GM13977 (cell line): ENCODE results near the gene MNX1.
A peak's percentile ranks its signal among the peaks of the same experiment; 100 is the strongest.

Experiments used
- DNase-seq: peaks from one replicate; pipeline ENCODE4 v3.0.0; 2012; ENCODE audit warnings: low spot score
- in situ Hi-C: fragments of 300-500 bp; cut with MboI; formaldehyde crosslinking; loops from one replicate; pipeline ENCODE4 v1.12.0; 2022; ENCODE audit warnings: low sequenced_read_pairs, low pct_unique_long_range_greater_than_20kb, mixed read lengths, inconsistent platforms; ENCODE audit not compliant: unreplicated experiment
- TF ChIP-seq, protein P1 (sequence below): IDR thresholded peaks from 2 replicates; pipeline ENCODE4 v1.5.1; 2012; ENCODE audit warnings: mild to moderate bottlenecking, control low read depth; ENCODE audit not compliant: insufficient read depth; ENCODE audit errors: extremely low read depth, missing control alignments

The MNX1 gene

GRCh38 chr7:157021071-157021870 is 10.8 kb upstream of the MNX1 start:
- TF ChIP-seq, protein P1, sequence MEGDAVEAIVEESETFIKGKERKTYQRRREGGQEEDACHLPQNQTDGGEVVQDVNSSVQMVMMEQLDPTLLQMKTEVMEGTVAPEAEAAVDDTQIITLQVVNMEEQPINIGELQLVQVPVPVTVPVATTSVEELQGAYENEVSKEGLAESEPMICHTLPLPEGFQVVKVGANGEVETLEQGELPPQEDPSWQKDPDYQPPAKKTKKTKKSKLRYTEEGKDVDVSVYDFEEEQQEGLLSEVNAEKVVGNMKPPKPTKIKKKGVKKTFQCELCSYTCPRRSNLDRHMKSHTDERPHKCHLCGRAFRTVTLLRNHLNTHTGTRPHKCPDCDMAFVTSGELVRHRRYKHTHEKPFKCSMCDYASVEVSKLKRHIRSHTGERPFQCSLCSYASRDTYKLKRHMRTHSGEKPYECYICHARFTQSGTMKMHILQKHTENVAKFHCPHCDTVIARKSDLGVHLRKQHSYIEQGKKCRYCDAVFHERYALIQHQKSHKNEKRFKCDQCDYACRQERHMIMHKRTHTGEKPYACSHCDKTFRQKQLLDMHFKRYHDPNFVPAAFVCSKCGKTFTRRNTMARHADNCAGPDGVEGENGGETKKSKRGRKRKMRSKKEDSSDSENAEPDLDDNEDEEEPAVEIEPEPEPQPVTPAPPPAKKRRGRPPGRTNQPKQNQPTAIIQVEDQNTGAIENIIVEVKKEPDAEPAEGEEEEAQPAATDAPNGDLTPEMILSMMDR, result no peak
- DNase-seq, result no peak
- in situ Hi-C loops, result loop anchor here (25.0 kb wide), 2 partner anchors 1234 to 1559 kb away; partner anchors contain the start of gene EN2

DNA sequence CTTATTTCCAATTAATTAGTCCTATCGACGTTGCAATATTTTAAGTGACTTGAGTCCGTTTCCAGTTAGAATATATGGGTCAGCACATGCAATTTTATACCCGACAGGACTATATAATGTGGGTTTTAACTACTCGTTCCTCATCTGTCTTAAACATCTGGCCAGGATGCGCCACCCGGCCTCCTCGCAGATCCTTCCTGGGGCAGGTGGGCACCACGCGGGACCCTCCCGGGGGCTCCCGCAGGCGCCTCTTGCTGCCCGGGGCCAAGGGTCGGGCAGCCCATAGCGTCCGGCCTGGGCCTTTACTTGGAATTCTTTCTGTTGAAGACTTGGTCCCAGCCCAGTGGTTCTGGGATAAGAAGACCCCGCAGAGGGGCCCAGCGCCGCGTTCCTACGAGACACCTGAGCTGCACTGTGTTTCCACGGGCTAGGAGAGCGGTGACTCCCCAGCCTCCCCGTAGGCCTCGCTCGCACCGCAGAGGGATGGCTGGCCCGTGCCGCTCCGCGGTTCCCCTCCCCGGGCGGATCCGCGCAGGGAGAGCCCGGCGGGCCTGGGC is 10.1 kb upstream of the MNX1 start:
- no peak for DNase-seq
- in situ Hi-C loops, result loop anchor here (25.0 kb wide), 2 partner anchors 1233 to 1558 kb away; partner anchors contain the start of gene EN2
- TF ChIP-seq, protein P1, result no peak

DNA sequence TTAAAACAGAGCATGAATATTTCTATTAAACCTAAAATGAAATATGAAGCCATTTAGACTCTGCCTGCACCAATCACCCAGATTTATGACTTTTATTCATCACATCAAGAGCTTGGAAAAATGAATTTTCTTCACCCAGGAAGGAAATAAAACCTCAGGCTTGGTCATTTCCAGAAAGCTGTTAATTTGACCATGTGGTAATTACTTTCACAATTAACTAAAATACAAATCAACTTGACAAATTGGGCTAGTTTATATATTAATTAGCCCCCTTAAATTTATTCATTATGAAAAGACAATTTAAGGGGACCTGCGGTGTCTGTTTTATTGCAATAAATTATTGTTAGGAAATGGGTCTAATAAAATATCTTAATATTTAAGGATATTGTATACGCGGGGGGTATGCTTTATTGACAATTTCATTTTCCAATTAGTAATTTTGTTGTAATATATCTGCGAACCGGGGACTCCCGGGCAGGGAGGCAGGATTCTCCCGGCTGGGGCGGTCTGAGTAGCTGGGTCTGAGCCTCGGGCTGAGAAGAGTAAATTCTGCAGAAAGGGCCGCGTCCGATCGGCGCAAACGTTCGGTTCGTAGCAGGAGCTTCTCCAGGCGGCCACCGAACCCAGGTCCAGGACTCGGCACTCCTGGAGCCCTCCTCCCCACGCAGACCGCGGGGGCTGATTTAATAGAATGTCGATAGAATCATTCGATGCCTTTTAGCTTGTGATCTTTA is 9.4 kb upstream of the MNX1 start:
- DNase-seq, result no peak
- TF ChIP-seq, protein P1, result no peak
- in situ Hi-C loops, result loop anchor here (25.0 kb wide), 2 partner anchors 1233 to 1558 kb away; partner anchors contain the start of gene EN2

GRCh38 chr7:157018997-157019608 is 8.6 kb upstream of the MNX1 start:
- peak; percentile 52 for DNase-seq
- in situ Hi-C loops, result loop anchor here (25.0 kb wide), 2 partner anchors 1232 to 1557 kb away; partner anchors contain the start of gene EN2
- TF ChIP-seq, protein P1, result no peak

DNA sequence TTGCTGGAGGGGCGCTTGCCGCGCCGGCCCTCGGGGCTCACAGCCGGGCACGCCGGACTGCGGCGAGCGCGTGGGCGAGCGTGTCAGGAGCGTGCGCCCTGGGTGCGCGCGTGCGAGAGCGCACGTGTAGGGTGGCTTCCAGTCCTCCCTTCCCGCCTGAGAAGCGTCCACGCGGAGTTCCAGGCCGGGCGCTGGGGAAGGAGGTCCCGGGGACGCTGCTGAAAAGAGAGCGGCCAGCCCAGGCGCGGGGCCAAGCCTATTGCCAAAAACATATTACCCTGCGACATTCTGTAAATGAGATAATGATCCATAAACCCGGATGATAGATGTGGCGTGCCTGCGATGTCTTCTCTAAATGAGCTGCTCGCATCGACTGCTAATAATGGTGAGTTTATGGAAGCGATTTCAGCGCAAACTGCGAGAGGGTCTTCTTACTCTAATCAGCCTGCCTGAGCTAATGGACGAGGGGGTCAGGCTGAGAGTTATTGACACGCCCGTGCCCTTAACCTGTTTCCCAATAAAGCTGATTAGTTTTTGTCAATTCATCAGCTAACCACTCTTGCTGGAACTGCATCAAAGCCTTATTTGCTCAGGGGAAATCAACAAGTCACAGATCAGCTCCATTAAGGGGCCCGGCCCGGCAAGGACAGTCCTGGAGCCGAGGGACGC is 8.0 kb upstream of the MNX1 start:
- in situ Hi-C loops, result loop anchor here (25.0 kb wide), 2 partner anchors 1231 to 1556 kb away; partner anchors contain the start of gene EN2
- TF ChIP-seq, protein P1, result no peak
- peak; percentile 41 for DNase-seq
